GM18909 (cell line): ENCODE data around the gene LRP1-AS.

Experiments used
- ATAC-seq: cut with Tn5 transposase; IDR thresholded peaks from one replicate; pipeline ENCODE4 v1.9.1; 2021; ENCODE audit warnings: mild to moderate bottlenecking; ENCODE audit not compliant: unreplicated experiment, poor library complexity

The LRP1-AS gene

GRCh38 chr12:57181072-57181471 lies 33.7 kb upstream of the LRP1-AS start:
- no peak for ATAC-seq

- ATAC-seq, result no peak
These were observed 33.0 kb upstream of the LRP1-AS start for GRCh38 chr12:57180321-57180989.

- ATAC-seq, result no peak
These were observed 32.1 kb upstream of the LRP1-AS start for GRCh38 chr12:57179331-57180086.

- ATAC-seq, result no peak
These were observed 30.8 kb upstream of the LRP1-AS start for GRCh38 chr12:57178213-57178612.

- no peak for ATAC-seq
These were observed 29.9 kb upstream of the LRP1-AS start for GRCh38 chr12:57177354-57177753.

- ATAC-seq, result no peak
These were observed 29.4 kb upstream of the LRP1-AS start for GRCh38 chr12:57176846-57177245.

- ATAC-seq, result no peak
These were observed 28.7 kb upstream of the LRP1-AS start for GRCh38 chr12:57176139-57176477.

GRCh38 chr12:57175428-57176138 lies 28.2 kb upstream of the LRP1-AS start:
- no peak for ATAC-seq

GRCh38 chr12:57173683-57174082 lies 26.3 kb upstream of the LRP1-AS start:
- no peak for ATAC-seq

GRCh38 chr12:57173089-57173488 lies 25.7 kb upstream of the LRP1-AS start:
- ATAC-seq, result no peak

- no peak for ATAC-seq
These were observed 24.2 kb upstream of the LRP1-AS start for GRCh38 chr12:57171668-57172067.

GRCh38 chr12:57170927-57171326 lies 23.5 kb upstream of the LRP1-AS start:
- ATAC-seq, result no peak

GRCh38 chr12:57170408-57170807 lies 23.0 kb upstream of the LRP1-AS start:
- ATAC-seq, result no peak

GRCh38 chr12:57169969-57170368 lies 22.6 kb upstream of the LRP1-AS start:
- no peak for ATAC-seq

- no peak for ATAC-seq
These were observed 21.8 kb upstream of the LRP1-AS start for GRCh38 chr12:57169046-57169795.

GRCh38 chr12:57168058-57168457 lies 20.6 kb upstream of the LRP1-AS start:
- no peak for ATAC-seq

GRCh38 chr12:57166971-57167371 lies 19.6 kb upstream of the LRP1-AS start:
- no peak for ATAC-seq

GRCh38 chr12:57165741-57166140 lies 18.3 kb upstream of the LRP1-AS start:
- ATAC-seq, result no peak

GRCh38 chr12:57164966-57165625 lies 17.7 kb upstream of the LRP1-AS start:
- ATAC-seq, result no peak

GRCh38 chr12:57164454-57164853 lies 17.0 kb upstream of the LRP1-AS start:
- no peak for ATAC-seq
